Mesothelial cell of epicardium (in vitro differentiated cells): ENCODE results near the gene EXD2. TPM values are rescaled to one million over a fixed set of nuclear protein-coding genes. Genes with fewer than 3 reads are reported as not detected.

Experiments used
- DNase-seq, 2 experiments: peaks; one replicate each; pipeline ENCODE4 v3.0.0; 2021; ENCODE audit warnings: low spot score in 2 of 2; ENCODE audit not compliant: unreplicated experiment in 2 of 2
- H3K27ac Mint-ChIP-seq: 2 replicates; pipeline ENCODE4 v1.8.0; 2021; ENCODE audit warnings: mixed read lengths
- H3K27me3 Mint-ChIP-seq: 2 replicates; pipeline ENCODE4 v1.8.0; 2021; ENCODE audit warnings: low read depth, mixed read lengths
- H3K36me3 Mint-ChIP-seq: 2 replicates; pipeline ENCODE4 v1.8.0; 2021; ENCODE audit warnings: mixed read lengths
- H3K4me1 Mint-ChIP-seq: 2 replicates; pipeline ENCODE4 v1.8.0; 2021; ENCODE audit warnings: mixed read lengths
- H3K4me3 Mint-ChIP-seq: 2 replicates; pipeline ENCODE4 v1.8.0; 2021; ENCODE audit warnings: mild to moderate bottlenecking, moderate library complexity, mixed read lengths
- H3K9me3 Mint-ChIP-seq: 2 replicates; pipeline ENCODE4 v1.8.0; 2021; ENCODE audit warnings: mixed read lengths
- CTCF ChIP-seq: fragments of 200-600 bp; sonication (generic); IDR thresholded peaks from one replicate; pipeline ENCODE4 v1.5.0; 2021; ENCODE audit warnings: antibody characterized with exemption; ENCODE audit not compliant: unreplicated experiment
- total RNA-seq: library from RNA; stranded (reverse); gene quantifications from 3 replicates; pipeline ENCODE4 v1.2.1, GENCODE V29; 2021

Gene EXD2
- total RNA-seq, 1 donor from 2014 or later, result 30.6 TPM

- Mint-ChIP-seq H3K36me3 (peaks cover 4% of the 10 kb centered on the region), H3K27me3 (no peaks in the 10 kb centered on the region), H3K4me1 (peaks cover 34% of the 10 kb centered on the region), H3K9me3 (no peaks in the 10 kb centered on the region), H3K4me3 (peak overlapping the region; percentile 91), H3K27ac (peak overlapping the region; percentile 89)
- TF ChIP-seq CTCF, result no peak
- DNase-seq, result peak; percentile 26 to 53
Observed at GRCh38 chr14:69152181-69152901, 39.0 kb upstream of the EXD2 start.

- H3K36me3 Mint-ChIP-seq, result peaks cover 4% of the 10 kb centered on the region
- peaks cover 29% of the 10 kb centered on the region for H3K4me1 Mint-ChIP-seq
- peak in 1 of 2 experiments; percentile 82 for DNase-seq
- peak within 1 kb of the TSS; percentile 89 for H3K27ac Mint-ChIP-seq
- H3K4me3 Mint-ChIP-seq, result peak within 1 kb of the TSS; percentile 91
- H3K27me3 Mint-ChIP-seq, result no peaks in the 10 kb centered on the region
- TF ChIP-seq CTCF, result no peak
- no peaks in the 10 kb centered on the region for H3K9me3 Mint-ChIP-seq
Observed at GRCh38 chr14:69152902-69153151, 38.5 kb upstream of the EXD2 start, which contains the start of gene DCAF5. Gene DCAF5, minus strand, starts transcription at chr14:69153119. Its CDS starts 141 bp downstream, at chr14:69152978.

- Mint-ChIP-seq H3K27me3 (no peaks in the 10 kb centered on the region), H3K36me3 (peaks cover 4% of the 10 kb centered on the region), H3K4me1 (peaks cover 28% of the 10 kb centered on the region), H3K4me3 (peak overlapping the region; percentile 91), H3K9me3 (no peaks in the 10 kb centered on the region), H3K27ac (peak overlapping the region; percentile 43)
- DNase-seq, result peak in 1 of 2 experiments; percentile 86
- TF ChIP-seq CTCF, result no peak
Observed at GRCh38 chr14:69153152-69153872, 38.0 kb upstream of the EXD2 start.

GRCh38 chr14:69153873-69154270 lies 37.4 kb upstream of the EXD2 start:
- no peak for TF ChIP-seq CTCF

GRCh38 chr14:69154779-69155178 lies 36.5 kb upstream of the EXD2 start:
- H3K4me3 Mint-ChIP-seq, result no peak overlapping the region
- TF ChIP-seq CTCF, result no peak
- no peaks in the 10 kb centered on the region for H3K27me3 Mint-ChIP-seq
- no peak for DNase-seq
- no peaks in the 10 kb centered on the region for H3K36me3 Mint-ChIP-seq
- no peaks in the 10 kb centered on the region for H3K9me3 Mint-ChIP-seq
- no peak overlapping the region for H3K27ac Mint-ChIP-seq
- peaks cover 19% of the 10 kb centered on the region for H3K4me1 Mint-ChIP-seq

More at GRCh38 chr14:69153873-69154270, 37.4 kb upstream of the EXD2 start:
- H3K27ac Mint-ChIP-seq, result peak overlapping the region; percentile 43
- no peaks in the 10 kb centered on the region for H3K9me3 Mint-ChIP-seq
- DNase-seq, result no peak
- H3K27me3 Mint-ChIP-seq, result no peaks in the 10 kb centered on the region
- peaks cover under 1% of the 10 kb centered on the region for H3K36me3 Mint-ChIP-seq
- peak overlapping the region; percentile 91 for H3K4me3 Mint-ChIP-seq
- peaks cover 24% of the 10 kb centered on the region for H3K4me1 Mint-ChIP-seq
